Neural progenitor cell (in vitro differentiated cells): Measurements from ENCODE around the gene EML5. TPM values are rescaled to one million over a fixed set of nuclear protein-coding genes. Genes with fewer than 3 reads are reported as not detected.
"Not testable (repeated sequence)": the region's sequence is repeated elsewhere in the genome, so short reads cannot be mapped to it uniquely, and the experiment has no call there.

ENCODE experiments used
- DNase-seq: peaks from one replicate; pipeline ENCODE4 v3.0.0-alpha.2; 2016; ENCODE audit warnings: low spot score
- H2AFZ ChIP-seq: fragments of 200-600 bp; sonication (generic); replicated peaks from 2 replicates; pipeline ENCODE4 v1.6.1; 2016; ENCODE audit warnings: antibody characterized with exemption
- H3F3A ChIP-seq: fragments of 200-600 bp; sonication (generic); 2 replicates; pipeline ENCODE4 v1.6.1; 2016; ENCODE audit warnings: antibody characterized with exemption, low read depth
- H3K27ac ChIP-seq: fragments of 200-600 bp; sonication (generic); 2 replicates; pipeline ENCODE4 v1.5.1; 2016; ENCODE audit warnings: mild to moderate bottlenecking
- H3K27me3 ChIP-seq: fragments of 200-600 bp; sonication (generic); 2 replicates; pipeline ENCODE4 v1.6.1; 2016; ENCODE audit warnings: mild to moderate bottlenecking, moderate library complexity
- H3K36me3 ChIP-seq: fragments of 200-600 bp; sonication (generic); 2 replicates; pipeline ENCODE4 v1.5.1; 2016
- H3K4me1 ChIP-seq: fragments of 200-600 bp; sonication (generic); 2 replicates; pipeline ENCODE4 v1.6.1; 2016; ENCODE audit warnings: mixed run types
- H3K4me2 ChIP-seq: fragments of 200-600 bp; sonication (generic); 2 replicates; pipeline ENCODE4 v1.6.1; 2016
- H3K4me3 ChIP-seq: fragments of 200-600 bp; sonication (generic); 2 replicates; pipeline ENCODE4 v1.5.1; 2016
- H3K79me2 ChIP-seq: fragments of 200-600 bp; sonication (generic); 2 replicates; pipeline ENCODE4 v1.6.1; 2016; ENCODE audit warnings: low read depth
- H3K9ac ChIP-seq: fragments of 200-600 bp; sonication (generic); 2 replicates; pipeline ENCODE4 v1.6.1; 2016
- H3K9me3 ChIP-seq: fragments of 200-600 bp; sonication (generic); 2 replicates; pipeline ENCODE4 v1.5.1; 2016; ENCODE audit warnings: low read depth
- H4K20me1 ChIP-seq: fragments of 200-600 bp; sonication (generic); 2 replicates; pipeline ENCODE4 v1.6.1; 2016; ENCODE audit warnings: low read depth
- H3K27ac Mint-ChIP-seq: 3 replicates; pipeline ENCODE4 v1.8.0; 2021; ENCODE audit warnings: mixed read lengths
- H3K27me3 Mint-ChIP-seq: 2 replicates; pipeline ENCODE4 v1.8.0; 2022; ENCODE audit warnings: low read depth, mild to moderate bottlenecking, inconsistent platforms, moderate library complexity, mixed read lengths; ENCODE audit not compliant: insufficient read depth
- H3K36me3 Mint-ChIP-seq: 3 replicates; pipeline ENCODE4 v1.8.0; 2021; ENCODE audit warnings: mixed read lengths
- H3K4me1 Mint-ChIP-seq: 3 replicates; pipeline ENCODE4 v1.8.0; 2021; ENCODE audit warnings: mixed read lengths
- H3K4me3 Mint-ChIP-seq: 3 replicates; pipeline ENCODE4 v1.8.0; 2021; ENCODE audit warnings: mild to moderate bottlenecking, moderate library complexity, mixed read lengths
- H3K9me3 Mint-ChIP-seq: 3 replicates; pipeline ENCODE4 v1.8.0; 2020; ENCODE audit warnings: mixed read lengths
- EZH2 ChIP-seq: fragments of 200-600 bp; sonication (generic); IDR thresholded peaks from 2 replicates; pipeline ENCODE4 v1.6.1; 2017; ENCODE audit warnings: antibody characterized with exemption, mild to moderate bottlenecking, moderate library complexity
- EZH2phosphoT487 ChIP-seq: fragments of 200-600 bp; sonication (generic); IDR thresholded peaks from 2 replicates; pipeline ENCODE4 v1.6.1; 2017; ENCODE audit warnings: antibody characterized with exemption
- total RNA-seq: library from RNA; depleted of rRNA; stranded (reverse); fragments of >200 nt; gene quantifications from 2 replicates; pipeline ENCODE4 v1.2.3, GENCODE V29; 2015; ENCODE audit warnings: low replicate concordance
- TF ChIP-seq, protein P1 (sequence below): fragments of 200-600 bp; sonication (generic); IDR thresholded peaks from 2 replicates; pipeline ENCODE4 v1.5.1; 2017; ENCODE audit warnings: antibody characterized with exemption, mild to moderate bottlenecking

The EML5 gene
- total RNA-seq, 1 donor from 2014 or later, result 0.71 TPM

DNA sequence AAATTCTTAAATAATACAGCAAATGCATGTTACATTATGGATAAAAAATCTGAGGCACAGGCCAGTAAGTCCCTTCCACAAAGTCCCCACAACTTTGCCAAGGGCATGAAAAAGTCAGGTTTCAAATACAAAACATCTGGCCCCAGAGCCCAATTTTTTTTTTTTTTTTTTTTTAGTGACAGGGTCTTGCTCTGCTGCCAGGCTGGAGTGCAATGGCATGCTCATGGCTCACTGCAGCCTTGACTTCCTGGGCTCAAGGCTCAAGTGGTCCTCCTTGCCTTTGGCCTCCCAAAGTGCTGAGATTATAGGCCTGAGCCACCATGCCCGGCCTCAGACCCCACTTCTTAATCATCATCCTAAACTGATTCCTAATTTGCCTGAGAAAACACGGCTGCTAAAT is 28.6 kb upstream of the EML5 start:
- Mint-ChIP-seq H3K27me3 (no peaks in the 10 kb centered on the region), H3K36me3 (no peaks in the 10 kb centered on the region), H3K27ac (no peak overlapping the region), H3K4me3 (no peak overlapping the region), H3K4me1 (peaks cover 13% of the 10 kb centered on the region), H3K9me3 (no peaks in the 10 kb centered on the region)
- Histone ChIP-seq H3K9ac (no peak overlapping the region), H3K36me3 (no peaks in the 10 kb centered on the region), H3K27me3 (peaks cover 20% of the 10 kb centered on the region), H3K4me1 (peaks cover 10% of the 10 kb centered on the region), H2AFZ (no peak overlapping the region), H4K20me1 (no peaks in the 10 kb centered on the region), H3K27ac (no peak overlapping the region), H3K9me3 (no peaks in the 10 kb centered on the region), H3K4me3 (no peak overlapping the region), H3F3A (peaks cover 4% of the 10 kb centered on the region), H3K4me2 (no peak overlapping the region), H3K79me2 (peaks cover 8% of the 10 kb centered on the region)
- no peak for DNase-seq
- TF ChIP-seq, protein P1, sequence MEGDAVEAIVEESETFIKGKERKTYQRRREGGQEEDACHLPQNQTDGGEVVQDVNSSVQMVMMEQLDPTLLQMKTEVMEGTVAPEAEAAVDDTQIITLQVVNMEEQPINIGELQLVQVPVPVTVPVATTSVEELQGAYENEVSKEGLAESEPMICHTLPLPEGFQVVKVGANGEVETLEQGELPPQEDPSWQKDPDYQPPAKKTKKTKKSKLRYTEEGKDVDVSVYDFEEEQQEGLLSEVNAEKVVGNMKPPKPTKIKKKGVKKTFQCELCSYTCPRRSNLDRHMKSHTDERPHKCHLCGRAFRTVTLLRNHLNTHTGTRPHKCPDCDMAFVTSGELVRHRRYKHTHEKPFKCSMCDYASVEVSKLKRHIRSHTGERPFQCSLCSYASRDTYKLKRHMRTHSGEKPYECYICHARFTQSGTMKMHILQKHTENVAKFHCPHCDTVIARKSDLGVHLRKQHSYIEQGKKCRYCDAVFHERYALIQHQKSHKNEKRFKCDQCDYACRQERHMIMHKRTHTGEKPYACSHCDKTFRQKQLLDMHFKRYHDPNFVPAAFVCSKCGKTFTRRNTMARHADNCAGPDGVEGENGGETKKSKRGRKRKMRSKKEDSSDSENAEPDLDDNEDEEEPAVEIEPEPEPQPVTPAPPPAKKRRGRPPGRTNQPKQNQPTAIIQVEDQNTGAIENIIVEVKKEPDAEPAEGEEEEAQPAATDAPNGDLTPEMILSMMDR, result no peak
- TF ChIP-seq EZH2phosphoT487, result no peak
- TF ChIP-seq EZH2, result no peak

DNA sequence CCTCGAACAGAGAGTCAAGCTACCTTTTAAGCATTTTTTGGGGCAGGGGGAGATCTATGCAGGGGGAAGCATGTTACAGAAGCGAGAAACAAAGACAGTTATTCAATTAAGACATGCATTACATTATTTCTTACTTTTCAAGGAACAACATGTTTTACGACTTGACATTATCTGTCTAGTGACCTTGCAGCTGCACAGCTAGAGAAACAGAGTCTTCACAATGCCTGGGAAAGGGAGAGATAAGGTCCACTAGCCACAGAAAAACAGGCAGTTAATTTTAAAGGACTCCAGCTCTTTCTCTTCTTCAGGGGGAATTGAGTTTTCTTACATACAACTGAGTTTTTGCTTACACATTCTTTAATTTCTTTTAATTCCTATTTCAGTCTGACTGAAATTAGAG is 26.9 kb upstream of the EML5 start:
- not testable (repeated sequence) for H3K4me1 Mint-ChIP-seq, H3K9me3 ChIP-seq, H3K4me1 ChIP-seq, DNase-seq, H3K27ac Mint-ChIP-seq, H3F3A ChIP-seq, H2AFZ ChIP-seq, H3K36me3 Mint-ChIP-seq, H3K4me3 ChIP-seq, H3K27ac ChIP-seq, H3K9me3 Mint-ChIP-seq, H3K9ac ChIP-seq, H3K27me3 Mint-ChIP-seq, H3K4me3 Mint-ChIP-seq, H3K4me2 ChIP-seq, H3K36me3 ChIP-seq, H3K79me2 ChIP-seq, H4K20me1 ChIP-seq
- peaks cover 20% of the 10 kb centered on the region for H3K27me3 ChIP-seq

DNA sequence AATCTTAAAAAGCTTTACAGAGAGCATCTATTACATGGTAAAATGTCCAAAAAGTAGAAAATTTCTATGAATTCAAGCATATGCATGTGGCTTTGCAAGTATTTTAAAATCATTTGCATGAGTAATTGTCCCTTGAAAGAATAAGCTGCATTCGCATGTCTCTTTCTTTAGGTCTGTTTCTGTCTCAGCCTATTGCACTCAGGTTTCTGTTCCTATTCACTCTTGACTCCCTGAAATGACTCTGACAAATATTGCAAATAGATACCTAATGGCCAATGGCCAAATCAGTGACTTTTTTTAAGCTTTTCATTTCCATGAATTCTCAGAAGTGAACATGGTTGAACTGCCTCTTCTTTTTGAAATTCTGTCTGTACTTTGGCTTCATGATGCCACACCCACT is 25.3 kb upstream of the EML5 start:
- no peak for TF ChIP-seq EZH2phosphoT487
- TF ChIP-seq, protein P1, result no peak
- TF ChIP-seq EZH2, result no peak
- no peak overlapping the region for H3K27ac Mint-ChIP-seq
- no peak for DNase-seq
- no peak overlapping the region for H3K4me3 ChIP-seq
- H3K4me1 ChIP-seq, result no peaks in the 10 kb centered on the region
- H3K36me3 ChIP-seq, result no peaks in the 10 kb centered on the region
- no peaks in the 10 kb centered on the region for H3K36me3 Mint-ChIP-seq
- peaks cover 20% of the 10 kb centered on the region for H3K27me3 ChIP-seq
- no peaks in the 10 kb centered on the region for H3K79me2 ChIP-seq
- H3K9me3 ChIP-seq, result no peaks in the 10 kb centered on the region
- H3K9me3 Mint-ChIP-seq, result no peaks in the 10 kb centered on the region
- no peaks in the 10 kb centered on the region for H3K4me1 Mint-ChIP-seq
- H2AFZ ChIP-seq, result no peak overlapping the region
- no peak overlapping the region for H3K27ac ChIP-seq
- no peak overlapping the region for H3K9ac ChIP-seq
- H3K4me2 ChIP-seq, result no peak overlapping the region
- no peaks in the 10 kb centered on the region for H4K20me1 ChIP-seq
- no peaks in the 10 kb centered on the region for H3F3A ChIP-seq
- no peaks in the 10 kb centered on the region for H3K27me3 Mint-ChIP-seq
- H3K4me3 Mint-ChIP-seq, result no peak overlapping the region

DNA sequence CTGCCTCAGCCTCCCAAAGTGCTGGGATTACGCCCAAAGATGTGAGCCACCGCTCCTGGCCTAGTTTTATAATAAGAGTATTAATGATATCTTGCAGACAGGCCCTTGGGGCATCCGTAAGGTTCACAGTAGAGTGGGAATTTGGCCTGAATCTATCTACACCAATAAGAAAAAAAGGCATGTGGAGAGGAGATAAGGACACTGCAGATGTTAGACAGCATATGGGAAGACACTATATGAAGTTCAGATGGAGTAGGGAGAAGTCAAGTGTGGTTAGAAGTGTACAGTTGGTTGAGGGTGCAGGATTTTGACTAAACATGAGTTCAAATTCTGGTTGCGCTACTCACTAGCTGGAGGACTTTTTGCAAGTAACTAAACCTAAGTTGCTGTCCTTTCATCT is 23.2 kb upstream of the EML5 start:
- Mint-ChIP-seq H3K4me3 (no peak overlapping the region), H3K27ac (no peak overlapping the region), H3K36me3 (no peaks in the 10 kb centered on the region), H3K27me3 (peaks cover 2% of the 10 kb centered on the region), H3K9me3 (no peaks in the 10 kb centered on the region), H3K4me1 (no peaks in the 10 kb centered on the region)
- TF ChIP-seq, protein P1, result no peak
- TF ChIP-seq EZH2phosphoT487, result no peak
- TF ChIP-seq EZH2, result no peak
- H3K4me1 ChIP-seq, result no peaks in the 10 kb centered on the region
- no peaks in the 10 kb centered on the region for H3K79me2 ChIP-seq
- no peaks in the 10 kb centered on the region for H4K20me1 ChIP-seq
- no peak overlapping the region for H3K27ac ChIP-seq
- H2AFZ ChIP-seq, result no peak overlapping the region
- H3K4me2 ChIP-seq, result no peak overlapping the region
- no peaks in the 10 kb centered on the region for H3F3A ChIP-seq
- no peak overlapping the region for H3K4me3 ChIP-seq
- peaks cover 20% of the 10 kb centered on the region for H3K27me3 ChIP-seq
- no peaks in the 10 kb centered on the region for H3K9me3 ChIP-seq
- no peak overlapping the region for H3K9ac ChIP-seq
- DNase-seq, result no peak
- no peaks in the 10 kb centered on the region for H3K36me3 ChIP-seq
